IPS DF 6.9 (cell line): ENCODE data around the gene ARID4B.
"Not testable (repeated sequence)": the region's sequence is repeated elsewhere in the genome, so short reads cannot be mapped to it uniquely, and the experiment has no call there.

ENCODE experiments used
- DNase-seq: peaks from one replicate; pipeline ENCODE4 v3.0.0-alpha.2; 2013; ENCODE audit warnings: low read depth, low spot score
- H3K27ac ChIP-seq: one replicate; pipeline ENCODE4 v1.5.1; 2013; ENCODE audit warnings: low read length, control low read depth
- H3K27me3 ChIP-seq: 2 replicates; pipeline ENCODE4 v1.6.1; 2013; ENCODE audit warnings: mild to moderate bottlenecking, low read length; ENCODE audit not compliant: control insufficient read depth, insufficient read depth
- H3K36me3 ChIP-seq: 2 replicates; pipeline ENCODE4 v1.6.1; 2013; ENCODE audit warnings: low read length; ENCODE audit not compliant: control insufficient read depth, insufficient read depth
- H3K4me1 ChIP-seq: 2 replicates; pipeline ENCODE4 v1.6.1; 2013; ENCODE audit warnings: low read length; ENCODE audit not compliant: control insufficient read depth, insufficient read depth
- H3K4me3 ChIP-seq: 2 replicates; pipeline ENCODE4 v1.5.1; 2013; ENCODE audit warnings: mild to moderate bottlenecking, low read length
- H3K9me3 ChIP-seq: 2 replicates; pipeline ENCODE4 v1.6.1; 2013; ENCODE audit warnings: low read length, inconsistent platforms; ENCODE audit not compliant: control insufficient read depth, insufficient read depth
- WGBS: extraction: QIAGEN DNeasy Blood & Tissue Kit; methylation state at CpG from one replicate; pipeline ENCODE4 v1.1.7; 2013; ENCODE audit warnings: mixed read lengths, missing lambda C conversion rate; ENCODE audit not compliant: insufficient read length, insufficient coverage; 5-methylcytosine and 5-hydroxymethylcytosine counted together

The ARID4B gene

DNA sequence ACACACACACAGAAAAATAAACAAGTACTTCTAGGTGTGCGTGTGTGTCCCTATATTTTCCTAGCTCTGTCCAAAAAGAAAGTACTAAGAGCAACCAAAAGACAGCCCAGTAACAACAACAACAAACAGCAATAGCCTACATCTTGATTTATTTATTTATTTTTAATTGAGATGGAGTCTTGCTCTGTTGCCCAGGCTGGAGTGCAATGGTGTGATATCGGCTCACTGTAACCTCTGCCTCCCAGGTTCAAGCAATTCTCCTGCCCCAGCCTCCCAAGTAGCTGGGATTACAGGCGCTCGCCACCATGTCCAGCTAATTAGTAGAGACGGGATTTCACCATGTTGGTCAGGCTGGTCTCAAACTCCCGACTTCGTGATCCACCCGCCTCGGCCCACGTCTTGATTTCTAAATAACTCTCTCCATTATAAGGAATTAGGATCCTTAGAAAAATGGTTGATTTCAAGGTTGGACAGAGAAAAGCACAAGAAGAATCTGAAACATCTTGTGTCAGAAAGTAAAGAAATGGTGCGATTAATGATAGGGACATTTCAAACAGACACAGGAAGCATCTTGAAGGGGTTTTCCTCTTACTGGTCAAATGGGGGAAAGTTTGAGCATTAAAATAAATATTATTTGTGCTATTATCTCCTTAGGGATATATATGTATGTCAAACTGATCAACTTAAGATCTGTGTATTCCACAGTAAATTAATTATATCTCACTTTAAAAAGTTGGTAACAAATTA, 59.4 kb downstream of the ARID4B start:
- no peak overlapping the region for H3K4me3 ChIP-seq
- no peak overlapping the region for H3K27ac ChIP-seq
- no CpG with 5 or more reads among the region's 11 CpGs for WGBS
- no peaks in the 10 kb centered on the region for H3K27me3 ChIP-seq
- H3K9me3 ChIP-seq, result no peaks in the 10 kb centered on the region
- DNase-seq, result no peak
- H3K4me1 ChIP-seq, result no peaks in the 10 kb centered on the region
- no peaks in the 10 kb centered on the region for H3K36me3 ChIP-seq

GRCh38 chr1:235266967-235267366, 61.0 kb downstream of the ARID4B start:
- Histone ChIP-seq H3K4me3 (no peak overlapping the region), H3K9me3 (no peaks in the 10 kb centered on the region), H3K27ac (no peak overlapping the region), H3K36me3 (no peaks in the 10 kb centered on the region), H3K27me3 (no peaks in the 10 kb centered on the region), H3K4me1 (no peaks in the 10 kb centered on the region)
- no peak for DNase-seq
- 100% methylated on average over 1 of the region's 8 CpGs for WGBS

DNA sequence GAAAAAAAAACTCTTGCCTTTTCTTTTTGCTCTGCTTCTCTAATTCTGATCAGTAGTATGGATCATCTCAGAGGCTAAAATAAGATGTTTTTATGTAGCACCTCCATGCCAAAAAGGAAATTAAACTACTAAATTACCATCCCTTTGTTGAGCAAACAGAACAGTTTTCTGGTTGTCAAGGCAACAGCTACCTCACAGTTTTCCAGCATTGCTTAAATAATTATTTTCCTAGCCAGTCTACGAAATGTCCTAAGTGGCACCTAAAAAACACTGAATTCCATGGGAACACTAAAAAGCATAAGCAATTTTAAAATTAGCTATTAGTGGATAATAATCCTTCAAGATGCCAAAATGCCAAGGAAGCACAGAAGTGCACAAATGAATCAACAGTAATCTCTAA, 61.7 kb downstream of the ARID4B start:
- H3K27me3 ChIP-seq, result no peaks in the 10 kb centered on the region
- no peaks in the 10 kb centered on the region for H3K36me3 ChIP-seq
- H3K27ac ChIP-seq, result no peak overlapping the region
- no peak for DNase-seq
- no CpG with 5 or more reads among the region's 1 CpG for WGBS
- H3K4me3 ChIP-seq, result no peak overlapping the region
- no peaks in the 10 kb centered on the region for H3K9me3 ChIP-seq
- H3K4me1 ChIP-seq, result no peaks in the 10 kb centered on the region

GRCh38 chr1:235265900-235266299, 62.1 kb downstream of the ARID4B start:
- H3K4me1 ChIP-seq, result no peaks in the 10 kb centered on the region
- no peak overlapping the region for H3K27ac ChIP-seq
- no CpG with 5 or more reads among the region's 3 CpGs for WGBS
- DNase-seq, result no peak
- H3K4me3 ChIP-seq, result no peak overlapping the region
- H3K36me3 ChIP-seq, result no peaks in the 10 kb centered on the region
- no peaks in the 10 kb centered on the region for H3K27me3 ChIP-seq
- H3K9me3 ChIP-seq, result no peaks in the 10 kb centered on the region

DNA sequence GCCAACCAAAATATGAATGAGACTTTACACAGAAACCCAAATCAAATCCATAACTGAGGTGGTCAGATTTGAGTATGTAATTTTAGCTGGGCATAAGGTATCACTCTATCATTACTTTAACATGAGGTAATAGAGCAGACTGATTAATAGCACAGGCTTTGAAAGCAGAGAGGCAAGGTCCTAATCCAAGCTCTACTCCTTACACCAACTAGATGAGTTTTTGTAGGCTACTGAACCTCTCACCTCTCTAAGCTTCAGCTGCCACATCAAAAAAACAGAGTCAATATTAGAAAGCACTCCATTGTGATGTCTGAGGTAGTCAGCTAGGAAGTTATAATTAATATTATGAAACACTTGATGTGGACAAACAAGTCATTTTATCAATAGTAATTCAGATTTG, 63.7 kb downstream of the ARID4B start:
- no peak for DNase-seq
- H3K9me3 ChIP-seq, result no peaks in the 10 kb centered on the region
- H3K27ac ChIP-seq, result no peak overlapping the region
- H3K36me3 ChIP-seq, result no peaks in the 10 kb centered on the region
- H3K4me3 ChIP-seq, result no peak overlapping the region
- no peaks in the 10 kb centered on the region for H3K4me1 ChIP-seq
- H3K27me3 ChIP-seq, result no peaks in the 10 kb centered on the region

DNA sequence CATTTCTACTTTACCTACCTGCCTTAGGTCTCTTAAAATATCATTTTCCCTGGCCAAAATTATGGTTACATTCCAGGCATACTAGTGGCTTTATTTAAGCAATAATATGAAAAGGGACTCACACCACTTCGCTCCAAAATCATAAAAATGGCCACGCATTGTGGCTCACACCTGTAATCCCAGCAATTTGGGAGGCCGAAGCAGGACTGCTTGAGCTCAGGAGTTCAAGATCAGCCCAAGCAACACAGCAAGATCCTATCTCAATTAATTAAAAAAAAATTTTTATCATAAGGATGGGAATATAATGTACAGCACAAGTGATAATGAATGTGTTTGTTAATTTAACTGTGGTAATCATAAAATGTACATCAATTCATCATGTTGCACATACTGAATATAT, 65.4 kb downstream of the ARID4B start:
- Histone ChIP-seq H3K4me1 (no peaks in the 10 kb centered on the region), H3K9me3 (no peaks in the 10 kb centered on the region), H3K4me3 (no peak overlapping the region), H3K27me3 (no peaks in the 10 kb centered on the region), H3K27ac (no peak overlapping the region), H3K36me3 (0 out of 2 replicates have a peak, but pooled peaks cover 2% of the 10 kb centered on the region)
- no CpG with 5 or more reads among the region's 3 CpGs for WGBS
- no peak for DNase-seq

DNA sequence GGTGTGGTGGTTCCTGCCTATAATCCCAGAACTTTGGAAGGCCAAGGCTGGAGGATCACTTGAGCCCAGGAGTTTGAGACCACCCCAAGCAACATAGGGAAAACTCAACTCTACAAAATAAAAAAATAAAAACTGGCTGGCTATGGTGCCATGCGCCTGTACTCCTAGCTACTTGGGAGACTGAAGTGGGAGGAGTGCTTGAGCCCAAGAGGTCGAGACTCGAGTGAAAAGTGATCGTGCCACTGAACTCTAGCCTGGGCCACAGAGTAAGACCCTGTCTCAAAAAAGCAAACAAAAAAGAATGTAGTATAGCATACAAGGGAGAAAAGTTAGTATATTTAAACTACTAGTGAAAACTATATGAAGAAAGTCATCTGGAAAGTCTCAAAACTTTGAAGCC, 66.7 kb downstream of the ARID4B start:
- Histone ChIP-seq H3K27me3 (no peaks in the 10 kb centered on the region), H3K36me3 (0 out of 2 replicates have a peak, but pooled peaks cover 2% of the 10 kb centered on the region), H3K4me3 (no peak overlapping the region), H3K4me1 (no peaks in the 10 kb centered on the region), H3K27ac (no peak overlapping the region), H3K9me3 (no peaks in the 10 kb centered on the region)
- no CpG with 5 or more reads among the region's 4 CpGs for WGBS
- no peak for DNase-seq

DNA sequence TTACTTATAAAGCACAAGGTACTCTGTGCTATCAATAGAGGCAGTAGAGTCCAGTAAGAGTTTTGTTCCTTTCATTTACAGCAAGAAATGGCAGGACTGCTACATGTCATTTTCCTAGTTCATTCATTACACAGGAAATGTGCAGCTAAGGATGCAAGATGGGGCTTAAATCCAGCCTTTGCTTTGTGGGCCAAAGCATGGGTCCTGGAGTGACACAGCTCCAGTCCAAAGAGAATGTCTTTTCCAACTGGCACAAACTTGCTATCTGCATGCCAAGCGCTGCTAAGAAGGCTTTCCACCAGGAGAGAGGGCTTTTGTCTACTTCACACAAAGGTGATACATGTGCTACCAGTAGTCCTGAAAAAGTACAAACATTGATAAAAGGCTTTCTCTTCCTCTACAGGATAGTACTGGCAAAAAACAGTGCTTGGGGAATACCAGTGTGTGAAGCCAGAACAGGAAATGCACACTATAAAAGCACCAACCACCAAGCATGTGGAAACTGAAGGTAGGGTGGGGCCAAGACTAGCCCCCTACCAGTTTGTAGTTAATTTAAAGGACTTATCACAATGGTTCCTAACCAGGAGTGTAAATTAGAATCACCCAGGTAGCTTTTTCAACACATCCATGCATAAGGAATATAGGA, 68.7 kb downstream of the ARID4B start:
- DNase-seq, result no peak
- Histone ChIP-seq H3K9me3 (no peaks in the 10 kb centered on the region), H3K4me1 (no peaks in the 10 kb centered on the region), H3K27me3 (no peaks in the 10 kb centered on the region), H3K36me3 (0 out of 2 replicates have a peak, but pooled peaks cover 2% of the 10 kb centered on the region), H3K27ac (no peak overlapping the region), H3K4me3 (no peak overlapping the region)
- WGBS, result no CpG with 5 or more reads among the region's 1 CpG

GRCh38 chr1:235258068-235258467, 69.9 kb downstream of the ARID4B start:
- no CpG with 5 or more reads among the region's 6 CpGs for WGBS

GRCh38 chr1:235254721-235255120, 73.3 kb downstream of the ARID4B start:
- WGBS, result no CpG with 5 or more reads among the region's 1 CpG
- DNase-seq, result no peak

More at GRCh38 chr1:235258068-235258467, 69.9 kb downstream of the ARID4B start:
- H3K4me3 ChIP-seq, H3K27ac ChIP-seq, H3K4me1 ChIP-seq, H3K9me3 ChIP-seq, H3K36me3 ChIP-seq, DNase-seq, H3K27me3 ChIP-seq: not testable (repeated sequence)

More at GRCh38 chr1:235254721-235255120, 73.3 kb downstream of the ARID4B start:
- Histone ChIP-seq H3K27me3 (no peaks in the 10 kb centered on the region), H3K36me3 (0 out of 2 replicates have a peak, but pooled peaks cover 2% of the 10 kb centered on the region), H3K9me3 (no peaks in the 10 kb centered on the region), H3K4me3 (no peak overlapping the region), H3K27ac (no peak overlapping the region), H3K4me1 (no peaks in the 10 kb centered on the region)
